ENCODE results near the gene LMAN2. TPM values are rescaled to one million over a fixed set of nuclear protein-coding genes. Genes with fewer than 3 reads are reported as not detected.
"Not testable (repeated sequence)": the region's sequence is repeated elsewhere in the genome, so short reads cannot be mapped to it uniquely, and the experiment has no call there.

Gene LMAN2
- total RNA-seq, 1 donor from 2014 or later: 229 TPM

DNA sequence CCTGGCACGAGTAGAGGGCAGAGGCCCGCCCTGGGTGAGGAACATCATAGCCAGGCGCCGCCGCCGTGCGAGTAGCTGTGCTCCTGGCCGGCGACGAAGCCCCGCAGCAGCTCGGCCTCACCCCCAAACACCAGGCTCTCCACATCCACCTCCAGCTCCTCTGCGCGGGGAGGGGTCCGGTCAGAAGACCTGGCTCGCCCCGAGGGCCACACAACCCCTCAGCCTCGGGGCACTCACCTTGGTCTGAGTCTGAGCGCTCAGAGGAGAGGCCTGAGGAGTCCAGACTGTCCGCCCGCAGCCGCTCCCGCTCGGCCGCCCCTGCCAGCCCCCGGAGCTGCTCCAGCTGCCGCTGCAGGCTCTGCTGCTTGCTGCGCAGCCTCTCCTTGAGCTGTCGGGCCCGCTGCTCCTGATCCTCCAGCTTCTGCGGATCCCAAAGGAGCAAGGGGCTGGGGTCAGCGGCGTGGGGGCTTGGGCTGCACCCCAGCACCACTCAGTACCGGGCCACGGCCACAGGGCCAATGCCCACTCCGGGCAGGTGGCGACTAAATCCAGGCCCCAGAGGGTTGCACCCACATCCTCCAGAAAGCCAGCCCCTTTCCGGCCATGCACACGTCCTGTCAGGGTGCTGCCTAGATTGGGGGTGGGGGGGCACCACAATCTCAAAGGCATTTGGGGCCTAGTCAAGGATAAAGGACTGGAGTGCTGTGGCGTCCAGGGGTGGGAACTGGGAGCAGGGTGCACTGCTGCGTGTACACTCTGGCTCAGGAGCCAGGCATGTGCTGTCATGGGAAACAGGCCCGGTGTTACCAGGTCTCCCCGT, 43.7 kb downstream of the LMAN2 start:
- intact Hi-C loops (cut with DNase I): loop anchor here (10.0 kb wide), 2 partner anchors 663 to 847 kb away; partner anchors contain the start of genes NHP2 and TSPAN17
- Histone ChIP-seq H3K27ac (no peak overlapping the region), H3K4me1 (peaks cover 14 to 30% of the 10 kb centered on the region in 2 donors), H3K36me3 (peaks cover 2 to 29% of the 10 kb centered on the region in 2 donors), H3K9me3 (no peaks in the 10 kb centered on the region), H3K4me3 (no peak overlapping the region), H3K27me3 (no peaks in the 10 kb centered on the region)
- DNase-seq (ENCODE audit: low spot score in 2 of 2): no peak
- TF ChIP-seq CTCF (IDR thresholded peaks at IDR 0.05): no peak

DNA sequence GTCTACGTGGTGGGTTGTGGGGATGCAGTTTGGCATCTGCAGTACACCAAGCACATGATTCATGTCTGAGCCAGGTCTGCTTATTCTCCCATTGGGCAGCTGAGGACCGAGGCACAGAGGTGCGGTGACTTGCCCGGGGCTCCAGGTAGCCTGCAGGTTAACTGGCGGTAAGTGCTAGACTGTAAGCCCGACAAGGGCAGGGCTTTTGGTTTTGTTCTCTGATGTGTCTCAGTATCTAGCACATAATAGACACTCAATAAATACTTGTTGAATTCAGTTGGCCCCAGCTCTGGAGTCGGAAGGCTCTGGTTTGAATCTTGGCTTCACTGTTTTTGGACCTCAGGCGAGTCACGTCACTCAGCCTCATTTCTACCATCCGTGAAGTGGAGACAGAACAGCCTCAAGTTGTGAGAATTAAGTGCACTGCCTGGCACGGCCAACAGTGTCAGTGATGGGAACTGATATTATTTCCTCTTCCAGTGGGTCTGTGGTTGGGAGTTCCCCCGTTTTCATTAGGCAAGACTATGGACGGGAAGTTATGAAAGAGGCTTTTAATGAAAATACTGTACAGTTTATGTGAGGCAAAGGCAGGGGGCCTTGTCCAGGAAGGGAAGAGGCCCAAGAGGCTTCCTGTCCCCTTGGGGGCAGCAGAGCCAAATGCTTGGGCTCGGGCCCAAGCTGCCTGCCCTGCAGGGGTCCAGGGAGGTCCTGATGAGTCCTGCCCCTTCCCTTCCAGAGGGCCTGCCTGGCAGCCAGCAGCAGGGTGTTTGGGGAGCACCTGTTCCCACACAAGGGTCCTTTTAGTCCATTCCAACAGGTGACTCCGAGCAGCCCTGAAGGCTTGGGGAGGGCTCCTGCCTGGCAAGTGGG, 44.6 kb downstream of the LMAN2 start:
- no peak for TF ChIP-seq CTCF (IDR thresholded peaks at IDR 0.05)
- no peaks in the 10 kb centered on the region for H3K9me3 ChIP-seq
- peaks cover 10 to 32% of the 10 kb centered on the region in 2 donors for H3K4me1 ChIP-seq
- H3K36me3 ChIP-seq: peaks cover 2 to 29% of the 10 kb centered on the region in 2 donors
- no peak overlapping the region for H3K4me3 ChIP-seq
- no peak overlapping the region for H3K27ac ChIP-seq
- H3K27me3 ChIP-seq: no peaks in the 10 kb centered on the region
- intact Hi-C loops (cut with DNase I): loop anchor here (10.0 kb wide), 2 partner anchors 662 to 848 kb away; partner anchors contain the start of genes NHP2 and TSPAN17
- peak in 1 of 2 donors; percentile 68 for DNase-seq (ENCODE audit: low spot score in 2 of 2)

DNA sequence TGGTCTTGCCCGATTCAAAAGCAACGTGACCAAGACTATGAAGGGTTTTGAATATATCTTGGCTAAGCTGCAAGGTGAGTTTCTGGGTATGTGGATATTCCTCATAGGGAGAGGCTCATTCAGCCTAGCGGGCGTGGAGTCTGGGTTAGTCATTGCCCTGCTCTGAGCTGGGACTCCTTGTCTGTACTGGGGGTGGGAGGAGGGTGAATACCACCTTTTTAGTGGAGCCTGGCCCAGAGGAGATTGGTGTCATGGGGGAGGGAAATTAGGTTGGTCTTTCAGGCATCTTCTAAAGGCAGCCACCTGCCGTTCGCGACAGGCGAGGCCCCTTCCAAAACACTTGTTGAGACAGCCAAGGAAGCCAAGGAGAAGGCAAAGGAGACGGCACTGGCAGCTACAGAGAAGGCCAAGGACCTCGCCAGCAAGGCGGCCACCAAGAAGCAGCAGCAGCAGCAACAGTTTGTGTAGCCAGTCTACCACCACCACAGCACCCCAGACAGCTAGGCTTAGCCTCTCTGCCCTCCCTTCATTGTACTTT, 45.3 kb downstream of the LMAN2 start:
- not testable (repeated sequence) for H3K27ac ChIP-seq, H3K27me3 ChIP-seq, H3K9me3 ChIP-seq, H3K4me3 ChIP-seq
- DNase-seq (ENCODE audit: low spot score in 2 of 2): peak in 1 of 2 donors; percentile 35
- peaks cover 4 to 28% of the 10 kb centered on the region in 2 donors for H3K4me1 ChIP-seq
- intact Hi-C loops (cut with DNase I): loop anchor here (10.0 kb wide), 2 partner anchors 661 to 849 kb away; partner anchors contain the start of genes NHP2 and TSPAN17
- peaks cover 2 to 29% of the 10 kb centered on the region in 2 donors for H3K36me3 ChIP-seq

- intact Hi-C loops (cut with DNase I): loop anchor here (5.0 to 10.0 kb wide), 4 partner anchors 172 to 850 kb away; partner anchors contain the start of genes B4GALT7, NHP2, NSD1 and TSPAN17
- no peaks in the 10 kb centered on the region for H3K9me3 ChIP-seq
- H3K36me3 ChIP-seq: peaks cover 2 to 29% of the 10 kb centered on the region in 2 donors
- TF ChIP-seq CTCF (IDR thresholded peaks at IDR 0.05): no peak
- DNase-seq (ENCODE audit: low spot score in 2 of 2): no peak
- H3K4me3 ChIP-seq: peak overlapping the region; percentile 72 to 90
- H3K27me3 ChIP-seq: no peaks in the 10 kb centered on the region
- H3K27ac ChIP-seq: peak overlapping the region in 1 of 2 donors; percentile 88
- H3K4me1 ChIP-seq: peaks cover 3 to 31% of the 10 kb centered on the region in 2 donors
Observed at GRCh38 chr5:177304392-177305119, 46.9 kb downstream of the LMAN2 start.

DNA sequence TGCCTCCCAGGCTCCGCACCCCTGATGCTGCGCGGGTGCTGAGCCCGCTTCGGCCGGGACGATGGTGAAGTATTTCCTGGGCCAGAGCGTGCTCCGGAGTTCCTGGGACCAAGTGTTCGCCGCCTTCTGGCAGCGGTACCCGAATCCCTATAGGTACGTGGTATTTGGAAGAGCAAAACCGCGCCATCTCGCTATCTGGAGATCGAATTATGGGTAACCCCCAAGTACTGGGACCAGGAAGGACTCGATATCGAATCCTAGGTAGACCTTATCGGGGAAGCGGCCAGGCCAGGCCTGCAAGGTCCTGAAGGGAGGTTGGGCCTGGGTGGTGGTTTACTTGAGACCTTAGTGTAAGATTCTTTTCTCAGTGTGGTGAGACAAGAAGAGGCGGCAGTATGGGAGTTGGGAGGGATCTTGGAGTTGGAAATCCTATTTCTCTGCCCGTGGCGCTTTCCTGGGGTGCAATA, 47.5 kb downstream of the LMAN2 start:
- Histone ChIP-seq H3K27ac (peak overlapping the region; percentile 80 to 88), H3K4me1 (peaks cover 3 to 31% of the 10 kb centered on the region in 2 donors), H3K9me3 (no peaks in the 10 kb centered on the region), H3K36me3 (peaks cover 2 to 27% of the 10 kb centered on the region in 2 donors), H3K4me3 (peak overlapping the region; percentile 72 to 90), H3K27me3 (no peaks in the 10 kb centered on the region)
- intact Hi-C loops (cut with DNase I): loop anchor here (2.0 to 10.0 kb wide), 5 partner anchors 172 to 851 kb away; partner anchors contain the start of genes B4GALT7, NHP2, NSD1 and TSPAN17
- no peak for TF ChIP-seq CTCF (IDR thresholded peaks at IDR 0.05)
- DNase-seq (ENCODE audit: low spot score in 2 of 2): no peak

Data from ascending aorta (tissue), 2 donors.